Prostate gland (tissue), 2 donors: ENCODE data around the gene EEFSEC.

Source experiments
- CTCF ChIP-seq, 4 experiments: fragments of 200-600 bp in 2 of 4; fragments of 450-650 bp in 2 of 4; sonication (generic) in 2 of 4; IDR thresholded peaks; 1 replicate in 3 of 4; 2 replicates in 1 of 4; pipeline ENCODE4 v1.5.1; 2016 to 2019; ENCODE audit warnings: antibody characterized with exemption in 4 of 4, mild to moderate bottlenecking in 2 of 4, moderate library complexity in 2 of 4
- POLR2A ChIP-seq: fragments of 450-650 bp; IDR thresholded peaks from one replicate; pipeline ENCODE4 v1.6.1; 2016; ENCODE audit warnings: antibody characterized with exemption, mild to moderate bottlenecking
- POLR2AphosphoS5 ChIP-seq: sonication (generic); formaldehyde crosslinking; IDR thresholded peaks from one replicate; pipeline ENCODE4 v1.6.1; 2017; ENCODE audit warnings: antibody characterized with exemption

GRCh38 chr3:128323206-128324081, 170.2 kb downstream of the EEFSEC start:
- no peak for TF ChIP-seq CTCF (IDR thresholded peaks at IDR 0.05)
- TF ChIP-seq POLR2A, result no peak
- TF ChIP-seq POLR2AphosphoS5, result no peak
